Upper lobe of left lung (tissue), 6 donors: ENCODE data around the gene ATM. TPM values are rescaled to one million over a fixed set of nuclear protein-coding genes. Genes with fewer than 3 reads are reported as not detected.

Experiments used
- ATAC-seq, 2 donors: fragments of 200-7000 bp; cut with Tn5 transposase; one replicate each; pipeline ENCODE4 v1.9.1; 2022; ENCODE audit warnings: mild to moderate bottlenecking in 2 of 2, moderate library complexity in 2 of 2; ENCODE audit not compliant: low FRiP score in 2 of 2
- DNase-seq, 2 donors: peaks; one replicate each; pipeline ENCODE4 v3.0.0-alpha.2; 2019 to 2020
- H3K27ac ChIP-seq, 4 donors: fragments of 200-600 bp; sonication (generic); one replicate each; pipeline ENCODE4 v1.5.1; 2016 to 2019
- H3K27me3 ChIP-seq, 4 donors: fragments of 200-600 bp; sonication (generic); one replicate each; pipeline ENCODE4 v1.5.1; 2017 to 2019
- H3K36me3 ChIP-seq, 4 donors: fragments of 200-600 bp; sonication (generic); one replicate each; pipeline ENCODE4 v1.5.1; 2016 to 2019
- H3K4me1 ChIP-seq, 4 donors: fragments of 200-600 bp; sonication (generic); one replicate each; pipeline ENCODE4 v1.5.1; 2018 to 2019
- H3K4me3 ChIP-seq, 4 donors: fragments of 200-600 bp; sonication (generic); one replicate each; pipeline ENCODE4 v1.5.1; 2017 to 2019; ENCODE audit warnings: mild to moderate bottlenecking in 2 of 4, moderate library complexity in 1 of 4
- H3K9me3 ChIP-seq, 4 donors: fragments of 200-600 bp; sonication (generic); one replicate each; pipeline ENCODE4 v1.5.1; 2018 to 2019
- EP300 ChIP-seq, 4 donors: sonication (generic); formaldehyde crosslinking; IDR thresholded peaks; one replicate each; pipeline ENCODE4 v1.5.1; 2017; ENCODE audit warnings: antibody characterized with exemption in 4 of 4, control low read depth in 2 of 4
- POLR2A ChIP-seq, 4 donors: fragments of 450-650 bp; IDR thresholded peaks; one replicate each; pipeline ENCODE4 v1.5.1; 2016 to 2017; ENCODE audit warnings: antibody characterized with exemption in 4 of 4, mild to moderate bottlenecking in 2 of 4
- POLR2AphosphoS5 ChIP-seq, 2 donors: sonication (generic); formaldehyde crosslinking; IDR thresholded peaks; one replicate each; pipeline ENCODE4 v1.5.1; 2017; ENCODE audit warnings: antibody characterized with exemption in 2 of 2
- WGBS, 2 donors: methylation state at CpG; one replicate each; pipeline ENCODE4 v1.1.5; 2017 to 2018; 5-methylcytosine and 5-hydroxymethylcytosine counted together
- total RNA-seq, 6 donors: library from RNA; depleted of rRNA in 4 of 6; stranded (reverse); fragments of >200 nt in 4 of 6; gene quantifications; one replicate each; pipeline versions ENCODE4 v1.1.0 to v1.2.1, GENCODE V29; 2016 to 2021
- TF ChIP-seq, protein P1 (sequence below), 6 experiments: fragments of 450-650 bp in 4 of 6; fragments of 200-600 bp in 2 of 6; sonication (generic) in 2 of 6; IDR thresholded peaks; one replicate each; pipeline ENCODE4 v1.5.1; 2016 to 2019; ENCODE audit warnings: antibody characterized with exemption in 6 of 6
- donor health status: DM: no; HTN: no; CAD: no; lungs with moderate emphysema.
- donor health status: DM: no; HTN: yes; CAD: no; lungs with severe emphysema.

Gene ATM
- total RNA-seq, 6 donors from 2014 or later: 37.9 to 248 (median 62.6) TPM

- Histone ChIP-seq H3K27ac (no peak overlapping the region), H3K4me3 (no peak overlapping the region), H3K9me3 (no peaks in the 10 kb centered on the region), H3K36me3 (peaks cover 15 to 85% (median 34%) of the 10 kb centered on the region in 4 donors), H3K4me1 (no peaks in the 10 kb centered on the region), H3K27me3 (no peaks in the 10 kb centered on the region)
- TF ChIP-seq, protein P1, sequence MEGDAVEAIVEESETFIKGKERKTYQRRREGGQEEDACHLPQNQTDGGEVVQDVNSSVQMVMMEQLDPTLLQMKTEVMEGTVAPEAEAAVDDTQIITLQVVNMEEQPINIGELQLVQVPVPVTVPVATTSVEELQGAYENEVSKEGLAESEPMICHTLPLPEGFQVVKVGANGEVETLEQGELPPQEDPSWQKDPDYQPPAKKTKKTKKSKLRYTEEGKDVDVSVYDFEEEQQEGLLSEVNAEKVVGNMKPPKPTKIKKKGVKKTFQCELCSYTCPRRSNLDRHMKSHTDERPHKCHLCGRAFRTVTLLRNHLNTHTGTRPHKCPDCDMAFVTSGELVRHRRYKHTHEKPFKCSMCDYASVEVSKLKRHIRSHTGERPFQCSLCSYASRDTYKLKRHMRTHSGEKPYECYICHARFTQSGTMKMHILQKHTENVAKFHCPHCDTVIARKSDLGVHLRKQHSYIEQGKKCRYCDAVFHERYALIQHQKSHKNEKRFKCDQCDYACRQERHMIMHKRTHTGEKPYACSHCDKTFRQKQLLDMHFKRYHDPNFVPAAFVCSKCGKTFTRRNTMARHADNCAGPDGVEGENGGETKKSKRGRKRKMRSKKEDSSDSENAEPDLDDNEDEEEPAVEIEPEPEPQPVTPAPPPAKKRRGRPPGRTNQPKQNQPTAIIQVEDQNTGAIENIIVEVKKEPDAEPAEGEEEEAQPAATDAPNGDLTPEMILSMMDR (IDR thresholded peaks at IDR 0.05): no peak
- no peak for TF ChIP-seq POLR2A (IDR thresholded peaks at IDR 0.05)
- TF ChIP-seq POLR2AphosphoS5 (IDR thresholded peaks at IDR 0.05): no peak
- no peak for TF ChIP-seq EP300 (IDR thresholded peaks at IDR 0.05)
- ATAC-seq (peak in 1 of 2 donors; percentile 56), DNase-seq (no peak)
Observed at GRCh38 chr11:108324587-108324986, 101.7 kb downstream of the ATM start.

DNA sequence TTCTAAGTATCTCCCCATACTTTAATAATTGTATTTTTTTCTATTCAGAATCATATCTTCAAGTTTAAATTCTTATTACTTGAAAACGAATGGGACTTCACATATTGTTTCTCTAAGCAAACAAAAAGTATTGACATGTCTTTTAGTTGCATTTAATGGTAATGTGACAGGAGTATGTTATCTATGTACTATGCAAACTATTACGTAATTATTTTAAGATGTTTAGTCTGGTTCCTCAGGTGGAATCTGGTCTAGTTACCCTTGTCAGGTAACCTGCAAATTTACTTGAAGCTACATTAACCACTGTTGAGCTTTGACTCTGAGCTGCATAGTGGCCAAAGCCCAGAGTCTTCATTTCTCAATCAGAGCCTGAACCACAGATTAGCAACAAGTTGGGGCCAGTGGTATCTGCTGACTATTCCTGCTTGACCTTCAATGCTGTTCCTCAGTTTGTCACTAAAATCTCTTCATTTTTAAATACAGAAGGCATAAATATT, 110.6 kb downstream of the ATM start:
- Histone ChIP-seq H3K4me1 (no peaks in the 10 kb centered on the region), H3K27me3 (no peaks in the 10 kb centered on the region), H3K4me3 (no peak overlapping the region), H3K9me3 (no peaks in the 10 kb centered on the region), H3K36me3 (peaks cover 17 to 81% (median 51%) of the 10 kb centered on the region in 4 donors), H3K27ac (no peak overlapping the region)
- ATAC-seq: no peak
- TF ChIP-seq, protein P1 (IDR thresholded peaks at IDR 0.05): no peak
- TF ChIP-seq POLR2A (IDR thresholded peaks at IDR 0.05) (no peak), POLR2AphosphoS5 (IDR thresholded peaks at IDR 0.05) (no peak), EP300 (IDR thresholded peaks at IDR 0.05) (no peak)
- 87 to 90% methylated on average over 2 of the region's 2 CpGs for WGBS, 2 donors
- no peak for DNase-seq

DNA sequence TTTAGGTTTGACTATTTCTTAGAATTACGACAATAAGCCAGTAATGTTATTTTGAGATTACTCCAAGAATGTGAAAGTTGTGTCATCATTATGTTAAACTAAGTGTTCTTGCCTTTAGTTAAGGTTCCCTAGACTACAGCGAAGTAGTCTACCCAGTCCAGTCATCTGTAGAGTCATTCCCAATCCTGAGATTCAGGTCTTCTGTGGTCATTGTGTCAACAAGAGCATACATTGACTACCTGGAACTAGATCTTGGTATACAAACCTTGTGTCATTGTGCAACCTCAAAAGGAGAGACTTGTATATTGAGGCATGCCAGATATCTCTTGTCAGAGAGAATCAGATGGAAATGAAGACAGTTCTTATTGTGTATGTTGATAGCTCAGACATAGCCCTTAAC, 115.9 kb downstream of the ATM start:
- WGBS, 2 donors: 89 to 94% methylated on average over 2 of the region's 2 CpGs
- DNase-seq (no peak), ATAC-seq (no peak)
- no peak for TF ChIP-seq POLR2AphosphoS5 (IDR thresholded peaks at IDR 0.05)
- no peak for TF ChIP-seq EP300 (IDR thresholded peaks at IDR 0.05)
- TF ChIP-seq, protein P1 (IDR thresholded peaks at IDR 0.05): no peak
- TF ChIP-seq POLR2A (IDR thresholded peaks at IDR 0.05): no peak
- Histone ChIP-seq H3K9me3 (no peaks in the 10 kb centered on the region), H3K36me3 (peaks cover 6 to 35% (median 16%) of the 10 kb centered on the region in 4 donors), H3K27ac (no peak overlapping the region), H3K4me1 (no peaks in the 10 kb centered on the region), H3K4me3 (no peak overlapping the region), H3K27me3 (no peaks in the 10 kb centered on the region)

- Histone ChIP-seq H3K36me3 (peaks cover 2 to 24% (median 8%) of the 10 kb centered on the region in 4 donors), H3K9me3 (no peaks in the 10 kb centered on the region), H3K27ac (no peak overlapping the region), H3K4me3 (no peak overlapping the region), H3K4me1 (no peaks in the 10 kb centered on the region), H3K27me3 (no peaks in the 10 kb centered on the region)
- TF ChIP-seq POLR2AphosphoS5 (IDR thresholded peaks at IDR 0.05) (no peak), EP300 (IDR thresholded peaks at IDR 0.05) (no peak), POLR2A (IDR thresholded peaks at IDR 0.05) (no peak)
- TF ChIP-seq, protein P1 (IDR thresholded peaks at IDR 0.05): no peak
- DNase-seq (no peak), ATAC-seq (no peak)
- WGBS, 2 donors: 97 to 100% methylated on average over 1 of the region's 1 CpG
Observed at GRCh38 chr11:108340973-108341372, 118.1 kb downstream of the ATM start.

DNA sequence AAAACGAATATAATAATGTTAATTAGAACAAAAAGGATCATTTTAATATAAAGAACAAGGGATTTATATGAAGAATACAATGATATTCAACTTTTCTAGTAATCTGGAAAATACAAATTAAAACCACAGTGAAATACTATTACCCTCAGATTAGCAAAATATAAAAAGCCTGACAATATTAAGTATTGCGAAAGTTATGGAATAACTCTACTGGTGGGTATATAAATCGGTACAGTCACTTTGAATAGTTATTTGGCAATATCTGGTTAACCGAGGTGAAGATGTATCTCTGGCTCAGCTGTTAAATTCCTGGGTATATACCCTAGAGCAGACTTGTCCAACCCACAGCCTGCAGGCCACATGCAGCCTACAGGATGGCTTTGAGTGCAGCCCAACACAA, 118.8 kb downstream of the ATM start:
- 76 to 92% methylated on average over 4 of the region's 4 CpGs for WGBS, 2 donors
- no peaks in the 10 kb centered on the region for H3K9me3 ChIP-seq
- H3K36me3 ChIP-seq: peaks cover 0 to 20% (median 4%) of the 10 kb centered on the region in 4 donors
- no peaks in the 10 kb centered on the region for H3K27me3 ChIP-seq
- ATAC-seq (no peak), DNase-seq (no peak)
- no peak overlapping the region for H3K27ac ChIP-seq
- TF ChIP-seq EP300 (IDR thresholded peaks at IDR 0.05) (no peak), POLR2AphosphoS5 (IDR thresholded peaks at IDR 0.05) (no peak), POLR2A (IDR thresholded peaks at IDR 0.05) (no peak)
- TF ChIP-seq, protein P1 (IDR thresholded peaks at IDR 0.05): no peak
- H3K4me3 ChIP-seq: no peak overlapping the region
- H3K4me1 ChIP-seq: no peaks in the 10 kb centered on the region
